GM12892 (cell line): Measurements from ENCODE around the gene CHMP2A.

ENCODE experiments used
- POLR2A ChIP-seq: IDR thresholded peaks from 2 replicates; pipeline ENCODE4 v1.6.1; 2011; ENCODE audit warnings: low read depth, low read length, control low read depth
- POLR2AphosphoS5 ChIP-seq: IDR thresholded peaks from 2 replicates; pipeline ENCODE4 v1.6.1; 2011; ENCODE audit warnings: low read depth, low read length, control low read depth

DNA sequence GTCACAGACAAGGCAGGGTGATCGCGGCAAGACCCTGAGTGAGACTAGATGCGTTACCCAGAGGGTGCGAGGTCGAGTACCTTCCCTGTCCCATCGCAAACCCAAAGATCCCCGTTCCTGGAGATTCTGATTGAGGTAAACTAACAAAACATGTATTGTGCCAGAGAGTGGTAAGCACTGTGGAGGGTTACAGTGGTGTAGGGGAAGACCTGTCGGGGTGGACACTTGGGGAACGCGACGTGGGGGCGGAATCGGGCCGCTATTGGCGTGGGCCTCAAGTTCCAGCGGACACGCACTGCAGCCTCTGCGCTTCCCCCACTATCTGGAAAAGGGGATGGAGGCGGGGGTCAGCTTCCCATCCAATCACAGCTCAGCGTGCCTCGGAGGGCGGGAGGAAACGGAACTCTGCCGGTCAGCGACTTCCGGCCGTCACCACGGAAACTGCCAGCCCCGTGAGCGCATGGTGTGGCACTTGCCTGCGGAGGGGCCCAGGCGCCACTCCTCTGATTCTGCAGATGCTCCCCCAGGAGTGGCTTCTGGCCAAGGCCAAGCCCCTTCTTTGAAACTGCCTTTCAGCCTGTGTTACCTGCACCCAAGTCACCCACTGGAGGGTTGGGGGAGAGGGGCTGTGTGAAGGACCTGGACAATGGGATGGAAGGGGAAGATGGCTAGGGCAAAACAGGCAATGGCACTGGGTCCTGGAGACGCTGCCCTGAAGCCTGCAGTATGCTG lies 4.5 kb upstream of the CHMP2A start:
- TF ChIP-seq POLR2A (peak; percentile 94), POLR2AphosphoS5 (peak; percentile 94)
